ENCODE results near the gene HOXB7. TPM values are rescaled to one million over a fixed set of nuclear protein-coding genes. Genes with fewer than 3 reads are reported as not detected.
A peak's percentile ranks its signal among the peaks of the same experiment; 100 is the strongest.

The HOXB7 gene
- total and polyA plus RNA-seq, 7 donors = 1.1 to 67.3 (median 6.6) TPM

DNA sequence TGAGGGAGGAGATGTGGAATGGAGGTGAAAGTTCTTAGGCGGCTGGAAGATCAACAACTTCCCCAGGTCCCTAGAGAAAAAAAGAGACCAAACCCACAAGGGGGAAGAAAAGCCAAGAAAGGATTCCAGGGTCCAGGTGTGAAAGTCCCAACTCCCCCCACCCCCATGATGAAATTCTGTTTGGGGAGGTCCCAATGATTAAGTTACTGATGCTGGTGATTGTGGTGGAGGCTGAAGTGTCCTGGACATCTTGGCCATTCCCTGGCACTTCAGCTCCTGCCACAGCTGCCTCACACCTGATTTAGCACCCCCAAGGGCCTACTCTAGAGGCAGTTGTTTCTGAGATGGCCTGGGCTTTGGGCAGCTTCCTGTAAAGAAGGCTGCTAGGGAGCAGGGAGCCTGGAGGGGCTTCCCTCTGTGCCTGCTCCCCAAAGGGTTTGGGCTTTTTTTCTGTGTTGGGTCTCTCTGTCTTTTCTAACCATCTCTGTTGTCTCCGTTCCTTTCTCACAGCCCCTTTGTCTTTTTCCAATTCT is 45.7 kb downstream of the HOXB7 start:
- WGBS, 2 donors = 79 to 85% methylated on average over 2 of the region's 2 CpGs
- Histone ChIP-seq H3K4me1 (peaks cover 0 to 100% (median 99%) of the 10 kb centered on the region in 4 donors), H3K9me3 (no peaks in the 10 kb centered on the region), H3K36me3 (no peaks in the 10 kb centered on the region), H3K27ac (peak overlapping the region; percentile 94 to 99 (median 96)), H3K4me3 (peak overlapping the region in 2 of 4 donors; percentile 49 to 52), H3K27me3 (no peaks in the 10 kb centered on the region)
- no peak for DNase-seq
- no peak for TF ChIP-seq POLR2A (IDR thresholded peaks at IDR 0.05)
- TF ChIP-seq EP300 (IDR thresholded peaks at IDR 0.05) = no peak
- TF ChIP-seq POLR2AphosphoS5 (IDR thresholded peaks at IDR 0.05) = no peak
- TF ChIP-seq, protein P1, sequence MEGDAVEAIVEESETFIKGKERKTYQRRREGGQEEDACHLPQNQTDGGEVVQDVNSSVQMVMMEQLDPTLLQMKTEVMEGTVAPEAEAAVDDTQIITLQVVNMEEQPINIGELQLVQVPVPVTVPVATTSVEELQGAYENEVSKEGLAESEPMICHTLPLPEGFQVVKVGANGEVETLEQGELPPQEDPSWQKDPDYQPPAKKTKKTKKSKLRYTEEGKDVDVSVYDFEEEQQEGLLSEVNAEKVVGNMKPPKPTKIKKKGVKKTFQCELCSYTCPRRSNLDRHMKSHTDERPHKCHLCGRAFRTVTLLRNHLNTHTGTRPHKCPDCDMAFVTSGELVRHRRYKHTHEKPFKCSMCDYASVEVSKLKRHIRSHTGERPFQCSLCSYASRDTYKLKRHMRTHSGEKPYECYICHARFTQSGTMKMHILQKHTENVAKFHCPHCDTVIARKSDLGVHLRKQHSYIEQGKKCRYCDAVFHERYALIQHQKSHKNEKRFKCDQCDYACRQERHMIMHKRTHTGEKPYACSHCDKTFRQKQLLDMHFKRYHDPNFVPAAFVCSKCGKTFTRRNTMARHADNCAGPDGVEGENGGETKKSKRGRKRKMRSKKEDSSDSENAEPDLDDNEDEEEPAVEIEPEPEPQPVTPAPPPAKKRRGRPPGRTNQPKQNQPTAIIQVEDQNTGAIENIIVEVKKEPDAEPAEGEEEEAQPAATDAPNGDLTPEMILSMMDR (IDR thresholded peaks at IDR 0.05) = no peak
- intact Hi-C loops (cut with DNase I) = no loop called here

DNA sequence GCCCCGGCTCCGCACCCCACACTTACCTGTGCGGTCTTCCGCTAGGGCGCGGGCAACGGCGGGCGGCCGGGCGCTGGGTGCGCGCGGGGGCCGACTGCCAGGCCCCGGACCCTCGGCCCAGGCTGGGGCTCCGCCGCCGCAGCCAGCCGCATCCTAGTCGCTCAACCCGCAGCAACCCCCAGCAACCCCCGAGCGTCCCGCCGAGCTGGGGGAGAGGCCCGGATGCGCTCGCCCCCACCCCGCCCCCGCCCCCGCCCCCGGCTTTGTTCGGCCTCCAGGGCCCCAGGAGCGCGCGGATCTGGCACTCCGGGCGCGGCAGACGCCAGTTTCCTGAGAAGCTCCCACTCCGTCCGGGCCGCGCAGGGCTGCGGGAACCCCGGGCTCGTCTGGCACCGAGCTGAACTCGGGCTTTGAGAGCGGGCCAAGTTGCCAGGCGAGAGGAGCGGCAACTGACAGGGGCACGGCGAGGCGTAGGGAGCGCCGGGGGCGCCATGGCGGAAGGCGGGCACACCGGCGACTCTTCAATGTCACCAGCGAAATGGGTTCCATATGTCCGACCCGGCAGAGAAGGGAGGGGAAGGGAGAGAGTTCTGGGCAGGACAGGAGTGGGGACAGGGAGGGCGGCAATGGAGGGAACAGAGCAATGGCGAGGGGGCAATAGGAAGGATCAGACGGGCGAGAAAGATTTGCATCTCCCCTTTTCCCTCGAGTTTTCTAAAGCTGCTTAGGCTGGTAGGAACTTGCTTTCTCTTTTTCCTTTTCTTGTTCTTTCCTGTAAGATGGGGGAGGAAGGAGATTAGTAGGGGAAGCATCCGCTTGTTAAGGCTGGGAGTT is 46.4 kb downstream of the HOXB7 start:
- peak in 3 of 4 donors; percentile 16 to 69 (median 54) for TF ChIP-seq POLR2AphosphoS5 (IDR thresholded peaks at IDR 0.05)
- TF ChIP-seq, protein P1 (IDR thresholded peaks at IDR 0.05) = no peak
- Histone ChIP-seq H3K9me3 (no peaks in the 10 kb centered on the region), H3K27me3 (no peaks in the 10 kb centered on the region), H3K4me3 (peak overlapping the region; percentile 32 to 52 (median 48)), H3K27ac (peak overlapping the region; percentile 94 to 99 (median 96)), H3K36me3 (no peaks in the 10 kb centered on the region), H3K4me1 (peaks cover 0 to 100% (median 99%) of the 10 kb centered on the region in 4 donors)
- peak; percentile 84 for DNase-seq
- intact Hi-C loops (cut with DNase I) = no loop called here
- WGBS, 2 donors = 60 to 80% methylated on average over 73 of the region's 73 CpGs

DNA sequence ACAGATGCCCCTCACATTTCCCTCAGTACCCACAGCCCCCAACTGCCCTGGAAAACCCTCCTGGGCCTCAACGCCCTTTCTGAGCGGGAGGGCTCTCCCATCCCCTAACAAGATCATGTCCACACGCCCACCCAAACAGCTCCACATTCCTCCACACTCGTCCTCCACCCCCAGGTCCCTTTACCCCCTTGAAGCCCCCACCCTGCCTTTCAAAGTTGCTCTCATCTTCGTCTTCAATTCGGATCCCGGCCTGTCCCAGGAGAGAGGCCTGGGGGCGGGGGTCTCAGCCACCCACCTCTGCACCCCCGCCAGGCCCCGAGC is 47.0 kb downstream of the HOXB7 start:
- no peak for DNase-seq
- no peaks in the 10 kb centered on the region for H3K36me3 ChIP-seq
- peak overlapping the region; percentile 32 to 52 (median 48) for H3K4me3 ChIP-seq
- no peaks in the 10 kb centered on the region for H3K9me3 ChIP-seq
- no peak for TF ChIP-seq POLR2A (IDR thresholded peaks at IDR 0.05)
- TF ChIP-seq, protein P1 (IDR thresholded peaks at IDR 0.05) = no peak
- no peak for TF ChIP-seq EP300 (IDR thresholded peaks at IDR 0.05)
- TF ChIP-seq POLR2AphosphoS5 (IDR thresholded peaks at IDR 0.05) = no peak
- WGBS, 2 donors = 80 to 90% methylated on average over 10 of the region's 10 CpGs
- peak overlapping the region; percentile 94 to 99 (median 96) for H3K27ac ChIP-seq
- intact Hi-C loops (cut with DNase I) = no loop called here
- H3K27me3 ChIP-seq = no peaks in the 10 kb centered on the region
- H3K4me1 ChIP-seq = peaks cover 0 to 100% (median 99%) of the 10 kb centered on the region in 4 donors

DNA sequence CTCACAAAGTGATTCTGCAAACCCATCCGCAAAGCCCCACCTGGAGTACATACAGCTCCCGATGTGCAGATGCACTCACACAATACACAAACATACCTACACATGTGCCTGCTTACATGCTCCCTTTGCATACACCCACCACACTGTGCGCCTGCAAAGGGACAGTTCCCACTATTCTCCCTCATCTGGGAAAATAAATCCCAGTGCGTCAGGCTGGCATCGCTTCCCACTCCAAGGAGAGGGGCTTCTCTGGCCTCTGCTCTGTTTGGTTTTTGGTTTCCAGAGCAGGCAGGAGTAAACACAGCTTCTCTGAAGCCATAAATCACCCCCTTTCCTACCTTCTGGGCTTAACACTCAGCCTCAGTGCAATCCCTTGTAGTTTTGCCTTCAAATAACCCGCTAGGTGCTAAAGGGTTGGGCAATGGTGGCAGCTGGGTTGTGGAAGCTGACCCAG is 47.4 kb downstream of the HOXB7 start:
- H3K27ac ChIP-seq = peak overlapping the region; percentile 94 to 99 (median 96)
- H3K4me3 ChIP-seq = peak overlapping the region; percentile 32 to 52 (median 48)
- WGBS, 2 donors = 85 to 88% methylated on average over 6 of the region's 6 CpGs
- intact Hi-C loops (cut with DNase I) = no loop called here
- H3K36me3 ChIP-seq = no peaks in the 10 kb centered on the region
- no peak for DNase-seq
- no peaks in the 10 kb centered on the region for H3K9me3 ChIP-seq
- no peak for TF ChIP-seq POLR2A (IDR thresholded peaks at IDR 0.05)
- TF ChIP-seq POLR2AphosphoS5 (IDR thresholded peaks at IDR 0.05) = peak in 2 of 4 donors; percentile 21 to 23
- no peaks in the 10 kb centered on the region for H3K27me3 ChIP-seq
- peaks cover 0 to 100% (median 99%) of the 10 kb centered on the region in 4 donors for H3K4me1 ChIP-seq

DNA sequence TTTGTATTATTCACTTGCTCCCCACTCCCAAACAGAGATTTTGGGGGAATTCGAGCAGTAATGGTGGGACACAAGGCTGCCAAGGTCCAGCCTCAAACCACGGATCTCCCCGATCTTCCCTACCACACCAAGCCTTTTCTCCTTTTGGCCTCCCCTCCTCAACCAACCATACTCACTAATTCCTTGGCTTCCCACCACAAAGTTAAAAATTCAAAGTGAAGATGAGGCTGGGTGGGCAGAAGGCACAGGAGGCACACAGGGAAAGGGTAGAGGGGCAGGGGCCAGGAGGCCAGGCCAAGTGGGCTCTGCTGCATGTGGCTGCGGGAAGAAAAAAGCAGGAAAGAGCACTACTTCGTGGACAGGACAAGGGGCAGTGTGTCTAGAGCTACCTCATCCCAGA is 47.9 kb downstream of the HOXB7 start:
- Histone ChIP-seq H3K9me3 (no peaks in the 10 kb centered on the region), H3K4me1 (peaks cover 0 to 100% (median 99%) of the 10 kb centered on the region in 4 donors), H3K4me3 (peak overlapping the region in 2 of 4 donors; percentile 49 to 52), H3K27me3 (no peaks in the 10 kb centered on the region), H3K27ac (peak overlapping the region; percentile 94 to 99 (median 96)), H3K36me3 (no peaks in the 10 kb centered on the region)
- TF ChIP-seq POLR2AphosphoS5 (IDR thresholded peaks at IDR 0.05) (no peak), EP300 (IDR thresholded peaks at IDR 0.05) (no peak), POLR2A (IDR thresholded peaks at IDR 0.05) (no peak)
- TF ChIP-seq, protein P1 (IDR thresholded peaks at IDR 0.05) = no peak
- intact Hi-C loops (cut with DNase I) = no loop called here
- WGBS, 2 donors = 83 to 89% methylated on average over 5 of the region's 5 CpGs
- no peak for DNase-seq

All from sigmoid colon (tissue), 7 donors.